ENCODE results near the gene MYZAP. TPM values are rescaled to one million over a fixed set of nuclear protein-coding genes. Genes with fewer than 3 reads are reported as not detected.

The MYZAP gene
- total and polyA plus RNA-seq, 2 of the 13 experiments (the other 11 are each of a cell fraction or from before 2014, with no cell fraction given) = not detected

DNA sequence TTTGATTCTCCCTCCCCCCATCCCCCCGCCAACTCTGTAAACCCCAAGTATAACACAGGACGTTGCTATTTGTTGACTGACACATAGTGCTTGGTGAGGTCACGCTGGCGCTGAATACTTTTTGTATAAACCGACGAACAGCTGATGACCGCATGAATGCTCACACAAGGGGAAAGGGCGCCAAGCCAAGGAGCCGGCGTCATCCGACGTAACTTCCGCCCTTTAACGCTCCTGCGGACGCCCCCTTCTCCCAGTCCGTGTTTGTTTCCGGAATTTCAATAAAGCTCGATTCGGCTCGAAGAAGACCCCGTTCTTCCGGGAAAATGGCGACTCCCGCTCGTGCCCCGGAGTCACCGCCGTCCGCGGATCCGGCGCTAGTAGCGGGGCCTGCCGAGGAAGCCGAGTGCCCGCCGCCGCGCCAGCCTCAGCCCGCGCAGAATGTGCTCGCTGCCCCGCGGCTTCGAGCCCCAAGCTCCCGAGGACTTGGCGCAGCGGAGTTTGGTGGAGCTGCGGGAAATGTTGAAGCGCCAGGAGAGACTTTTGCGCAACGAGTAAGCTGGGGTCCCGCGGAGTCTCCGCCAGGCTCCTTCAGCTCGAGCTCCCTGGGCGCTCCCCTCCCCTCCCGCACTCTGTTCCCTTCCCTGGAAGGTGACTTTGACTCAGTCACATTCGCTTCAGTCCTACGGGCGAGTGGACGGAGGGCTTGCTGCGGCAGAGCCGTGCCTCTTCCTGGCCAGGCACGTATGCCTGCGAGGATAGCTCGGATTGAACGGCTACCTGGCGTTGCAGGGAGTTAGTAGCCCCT lies 114.9 kb downstream of the MYZAP start, which contains the start of gene POLR2M (continued):
- TF ChIP-seq, protein P1, sequence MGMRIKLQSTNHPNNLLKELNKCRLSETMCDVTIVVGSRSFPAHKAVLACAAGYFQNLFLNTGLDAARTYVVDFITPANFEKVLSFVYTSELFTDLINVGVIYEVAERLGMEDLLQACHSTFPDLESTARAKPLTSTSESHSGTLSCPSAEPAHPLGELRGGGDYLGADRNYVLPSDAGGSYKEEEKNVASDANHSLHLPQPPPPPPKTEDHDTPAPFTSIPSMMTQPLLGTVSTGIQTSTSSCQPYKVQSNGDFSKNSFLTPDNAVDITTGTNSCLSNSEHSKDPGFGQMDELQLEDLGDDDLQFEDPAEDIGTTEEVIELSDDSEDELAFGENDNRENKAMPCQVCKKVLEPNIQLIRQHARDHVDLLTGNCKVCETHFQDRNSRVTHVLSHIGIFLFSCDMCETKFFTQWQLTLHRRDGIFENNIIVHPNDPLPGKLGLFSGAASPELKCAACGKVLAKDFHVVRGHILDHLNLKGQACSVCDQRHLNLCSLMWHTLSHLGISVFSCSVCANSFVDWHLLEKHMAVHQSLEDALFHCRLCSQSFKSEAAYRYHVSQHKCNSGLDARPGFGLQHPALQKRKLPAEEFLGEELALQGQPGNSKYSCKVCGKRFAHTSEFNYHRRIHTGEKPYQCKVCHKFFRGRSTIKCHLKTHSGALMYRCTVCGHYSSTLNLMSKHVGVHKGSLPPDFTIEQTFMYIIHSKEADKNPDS (CRISPR knock-in tag; IDR thresholded peaks at IDR 0.05) = no peak
- TF ChIP-seq SAP130 (CRISPR knock-in tag; IDR thresholded peaks at IDR 0.05; ENCODE audit: low read depth) (peak; percentile 76), JUNB (CRISPR knock-in tag; IDR thresholded peaks at IDR 0.05; ENCODE audit: borderline replicate concordance) (no peak), ZNF720 (CRISPR knock-in tag; IDR thresholded peaks at IDR 0.05) (no peak), TBL1XR1 (IDR thresholded peaks at IDR 0.05; ENCODE audit: borderline replicate concordance, low read length, partially characterized antibody) (peak; percentile 14), AKAP8 (CRISPR knock-in tag; IDR thresholded peaks at IDR 0.05) (no peak), RBAK (CRISPR knock-in tag; IDR thresholded peaks at IDR 0.05) (no peak), IKZF1 (IDR thresholded peaks at IDR 0.05) (no peak), KLF9 (CRISPR knock-in tag; IDR thresholded peaks at IDR 0.05; ENCODE audit: low read depth) (no peak), SIN3A (IDR thresholded peaks at IDR 0.05; ENCODE audit: borderline replicate concordance, low read depth, low read length) (peak; percentile 56; the same call in 1 of the 2 replicates), ZNF44 (CRISPR knock-in tag; IDR thresholded peaks at IDR 0.05) (peak; percentile 66; the same call in 1 of the 2 replicates), NFATC3 (CRISPR knock-in tag; IDR thresholded peaks at IDR 0.05) (no peak), ISX (CRISPR knock-in tag; conservative IDR thresholded peaks at IDR 0.05) (no peak), RBFOX2 (IDR thresholded peaks at IDR 0.05; ENCODE audit: low read depth, low read length) (peak; percentile 94), ZNF556 (CRISPR knock-in tag; IDR thresholded peaks at IDR 0.05; ENCODE audit: borderline replicate concordance) (no peak), SMARCC2 (IDR thresholded peaks at IDR 0.05) (no peak), TCF12 (IDR thresholded peaks at IDR 0.05) (no peak), TCF12 (CRISPR knock-in tag; IDR thresholded peaks at IDR 0.05) (no peak)
- TF ChIP-seq, protein P2, sequence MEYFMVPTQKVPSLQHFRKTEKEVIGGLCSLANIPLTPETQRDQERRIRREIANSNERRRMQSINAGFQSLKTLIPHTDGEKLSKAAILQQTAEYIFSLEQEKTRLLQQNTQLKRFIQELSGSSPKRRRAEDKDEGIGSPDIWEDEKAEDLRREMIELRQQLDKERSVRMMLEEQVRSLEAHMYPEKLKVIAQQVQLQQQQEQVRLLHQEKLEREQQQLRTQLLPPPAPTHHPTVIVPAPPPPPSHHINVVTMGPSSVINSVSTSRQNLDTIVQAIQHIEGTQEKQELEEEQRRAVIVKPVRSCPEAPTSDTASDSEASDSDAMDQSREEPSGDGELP (IDR thresholded peaks at IDR 0.05; ENCODE audit: borderline replicate concordance, low read depth) = peak; percentile 80; the same call in 1 of the 2 replicates
- TF ChIP-seq, protein P3, sequence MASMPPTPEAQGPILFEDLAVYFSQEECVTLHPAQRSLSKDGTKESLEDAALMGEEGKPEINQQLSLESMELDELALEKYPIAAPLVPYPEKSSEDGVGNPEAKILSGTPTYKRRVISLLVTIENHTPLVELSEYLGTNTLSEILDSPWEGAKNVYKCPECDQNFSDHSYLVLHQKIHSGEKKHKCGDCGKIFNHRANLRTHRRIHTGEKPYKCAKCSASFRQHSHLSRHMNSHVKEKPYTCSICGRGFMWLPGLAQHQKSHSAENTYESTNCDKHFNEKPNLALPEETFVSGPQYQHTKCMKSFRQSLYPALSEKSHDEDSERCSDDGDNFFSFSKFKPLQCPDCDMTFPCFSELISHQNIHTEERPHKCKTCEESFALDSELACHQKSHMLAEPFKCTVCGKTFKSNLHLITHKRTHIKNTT (CRISPR knock-in tag; IDR thresholded peaks at IDR 0.05) = no peak
- TF ChIP-seq, protein P4, sequence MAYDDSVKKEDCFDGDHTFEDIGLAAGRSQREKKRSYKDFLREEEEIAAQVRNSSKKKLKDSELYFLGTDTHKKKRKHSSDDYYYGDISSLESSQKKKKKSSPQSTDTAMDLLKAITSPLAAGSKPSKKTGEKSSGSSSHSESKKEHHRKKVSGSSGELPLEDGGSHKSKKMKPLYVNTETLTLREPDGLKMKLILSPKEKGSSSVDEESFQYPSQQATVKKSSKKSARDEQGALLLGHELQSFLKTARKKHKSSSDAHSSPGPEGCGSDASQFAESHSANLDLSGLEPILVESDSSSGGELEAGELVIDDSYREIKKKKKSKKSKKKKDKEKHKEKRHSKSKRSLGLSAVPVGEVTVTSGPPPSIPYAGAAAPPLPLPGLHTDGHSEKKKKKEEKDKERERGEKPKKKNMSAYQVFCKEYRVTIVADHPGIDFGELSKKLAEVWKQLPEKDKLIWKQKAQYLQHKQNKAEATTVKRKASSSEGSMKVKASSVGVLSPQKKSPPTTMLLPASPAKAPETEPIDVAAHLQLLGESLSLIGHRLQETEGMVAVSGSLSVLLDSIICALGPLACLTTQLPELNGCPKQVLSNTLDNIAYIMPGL (CRISPR knock-in tag; IDR thresholded peaks at IDR 0.05; ENCODE audit: borderline replicate concordance in 1 of 2, low read depth in 1 of 2) = peak; percentile 85 to 88; a peak in 3 of 4 replicates
- TF ChIP-seq, protein P5, sequence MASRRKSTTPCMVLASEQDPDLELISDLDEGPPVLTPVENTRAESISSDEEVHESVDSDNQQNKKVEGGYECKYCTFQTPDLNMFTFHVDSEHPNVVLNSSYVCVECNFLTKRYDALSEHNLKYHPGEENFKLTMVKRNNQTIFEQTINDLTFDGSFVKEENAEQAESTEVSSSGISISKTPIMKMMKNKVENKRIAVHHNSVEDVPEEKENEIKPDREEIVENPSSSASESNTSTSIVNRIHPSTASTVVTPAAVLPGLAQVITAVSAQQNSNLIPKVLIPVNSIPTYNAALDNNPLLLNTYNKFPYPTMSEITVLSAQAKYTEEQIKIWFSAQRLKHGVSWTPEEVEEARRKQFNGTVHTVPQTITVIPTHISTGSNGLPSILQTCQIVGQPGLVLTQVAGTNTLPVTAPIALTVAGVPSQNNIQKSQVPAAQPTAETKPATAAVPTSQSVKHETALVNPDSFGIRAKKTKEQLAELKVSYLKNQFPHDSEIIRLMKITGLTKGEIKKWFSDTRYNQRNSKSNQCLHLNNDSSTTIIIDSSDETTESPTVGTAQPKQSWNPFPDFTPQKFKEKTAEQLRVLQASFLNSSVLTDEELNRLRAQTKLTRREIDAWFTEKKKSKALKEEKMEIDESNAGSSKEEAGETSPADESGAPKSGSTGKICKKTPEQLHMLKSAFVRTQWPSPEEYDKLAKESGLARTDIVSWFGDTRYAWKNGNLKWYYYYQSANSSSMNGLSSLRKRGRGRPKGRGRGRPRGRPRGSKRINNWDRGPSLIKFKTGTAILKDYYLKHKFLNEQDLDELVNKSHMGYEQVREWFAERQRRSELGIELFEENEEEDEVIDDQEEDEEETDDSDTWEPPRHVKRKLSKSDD (CRISPR knock-in tag; IDR thresholded peaks at IDR 0.05; ENCODE audit: low read depth) = peak; percentile 76; the same call in 1 of the 2 replicates
